HepG2 (cell line): ENCODE results near the gene MYOM1. TPM values are rescaled to one million over a fixed set of nuclear protein-coding genes. Genes with fewer than 3 reads are reported as not detected.

Experiments used
- ATAC-seq: fragments of 200-7000 bp; cut with Tn5 transposase; 3 replicates; pipeline ENCODE4 v1.9.1; 2020; ENCODE audit warnings: mild to moderate bottlenecking, moderate library complexity
- BruUV-seq: library from RNA; stranded (reverse); fragments of 400-500 nt; replicated peaks from 2 replicates; lab custom pipeline; 2021; lab: Mats Ljungman, UMichigan
- CTCF ChIA-PET: fragments of 300-600 bp; formaldehyde crosslinking; extraction: SDS; loops from one replicate; lab custom pipeline; 2021; ENCODE audit warnings: low total read pairs, inconsistent platforms, low intra/inter-chr PET ratio; lab: Yijun Ruan, JAX
- POLR2A ChIA-PET: fragments of 350-600 bp; sonication (Branson Sonifier 250); formaldehyde crosslinking; loops from one replicate; lab custom pipeline; 2020; ENCODE audit warnings: antibody characterized with exemption, inconsistent platforms; lab: Yijun Ruan, JAX
- DNase-seq: peaks from one replicate; pipeline ENCODE4 v3.0.0-alpha.2; 2015; ENCODE audit warnings: low spot score
- FAIRE-seq: peaks from 3 replicates; lab custom pipeline; 2011; peaks lifted over from hg19 to GRCh38; lab: Jason Lieb, UNC
- H2AFZ ChIP-seq: one replicate; pipeline ENCODE4 v1.6.1; 2011; ENCODE audit warnings: low read length, inconsistent platforms
- H3K27ac ChIP-seq: fragments of 300-600 bp; 3 replicates; pipeline ENCODE4 v1.8.0; 2011; ENCODE audit warnings: mixed run types, mild to moderate bottlenecking, mixed read lengths, low read length, inconsistent platforms; ENCODE audit not compliant: insufficient read depth; ENCODE audit errors: extremely low read length
- H3K27me3 ChIP-seq, 2 experiments: fragments of 200-600 bp in 1 of 2; 2 replicates in 1 of 2; 3 replicates in 1 of 2; pipeline versions ENCODE4 v1.6.0 to v1.8.0; 2011; ENCODE audit warnings: low read length in 2 of 2, mild to moderate bottlenecking in 2 of 2, moderate library complexity in 2 of 2, inconsistent platforms in 1 of 2; ENCODE audit not compliant: insufficient read depth in 2 of 2, control insufficient read depth in 1 of 2
- H3K36me3 ChIP-seq, 2 experiments: fragments of 200-600 bp in 1 of 2; replicated peaks in 1 of 2; 2 replicates in 1 of 2; 3 replicates in 1 of 2; pipeline versions ENCODE4 v1.5.1 to v1.8.0; 2011; ENCODE audit warnings: low read length in 2 of 2, inconsistent platforms in 1 of 2; ENCODE audit not compliant: insufficient read depth in 2 of 2, control insufficient read depth in 1 of 2
- H3K4me1 ChIP-seq: 2 replicates; pipeline ENCODE4 v1.5.1; 2012; ENCODE audit warnings: low read length, inconsistent platforms; ENCODE audit not compliant: insufficient read depth
- H3K4me2 ChIP-seq: 2 replicates; pipeline ENCODE4 v1.6.0; 2011; ENCODE audit warnings: low read depth, low read length, inconsistent platforms
- H3K4me3 ChIP-seq, 3 experiments: fragments of 200-600 bp in 1 of 3; sonication (generic), shearing (Covaris generic) in 1 of 3; replicated peaks in 1 of 3; 2 replicates each; pipeline ENCODE4 v1.5.1; 2011 to 2016; ENCODE audit warnings: low read length in 3 of 3, inconsistent platforms in 2 of 3, low read depth in 2 of 3, mild to moderate bottlenecking in 2 of 3, control low read depth in 1 of 3, mixed read lengths in 1 of 3; ENCODE audit not compliant: insufficient read depth in 1 of 3
- H3K79me2 ChIP-seq: one replicate; pipeline ENCODE4 v1.6.1; 2011; ENCODE audit warnings: low read length, inconsistent platforms; ENCODE audit not compliant: insufficient read depth
- H3K9ac ChIP-seq: 2 replicates; pipeline ENCODE4 v1.6.0; 2011; ENCODE audit warnings: mild to moderate bottlenecking, low read depth, low read length, inconsistent platforms; ENCODE audit not compliant: insufficient read depth
- H3K9me3 ChIP-seq: 2 replicates; pipeline ENCODE4 v1.5.1; 2012; ENCODE audit warnings: mild to moderate bottlenecking, low read length
- H4K20me1 ChIP-seq: 2 replicates; pipeline ENCODE4 v1.6.0; 2011; ENCODE audit warnings: inconsistent platforms, mild to moderate bottlenecking, low read length, moderate library complexity; ENCODE audit not compliant: insufficient read depth
- CENPT ChIP-seq: sonication (generic); formaldehyde crosslinking; IDR thresholded peaks from 2 replicates; pipeline ENCODE4 v1.8.0; 2022; ENCODE audit warnings: low read depth, mild to moderate bottlenecking, moderate library complexity, missing genetic modification reagents
- CREB1 ChIP-seq, 2 experiments: fragments of 450-650 bp in 1 of 2; IDR thresholded peaks; 2 replicates each; pipeline ENCODE4 v1.6.1; 2016 to 2017; ENCODE audit warnings: control low read depth in 1 of 2, mild to moderate bottlenecking in 1 of 2, missing compliant biosample characterization in 1 of 2, missing genetic modification characterization in 1 of 2
- EHMT2 ChIP-seq: fragments of 200-600 bp; sonication (generic); IDR thresholded peaks from 2 replicates; pipeline ENCODE4 v1.7.0; 2017; ENCODE audit warnings: antibody characterized with exemption, low read depth, low read length, borderline replicate concordance
- ESRRA ChIP-seq: sonication (generic); formaldehyde crosslinking; IDR thresholded peaks from 2 replicates; pipeline ENCODE4 v1.5.1; 2020; ENCODE audit warnings: mild to moderate bottlenecking, low read depth, missing genetic modification reagents
- FOXM1 ChIP-seq: sonication (generic); formaldehyde crosslinking; IDR thresholded peaks from 2 replicates; pipeline ENCODE4 v1.5.0; 2020; ENCODE audit warnings: missing genetic modification reagents
- NFRKB ChIP-seq: fragments of 450-650 bp; IDR thresholded peaks from 2 replicates; pipeline ENCODE4 v1.6.1; 2017
- NR2F2 ChIP-seq: IDR thresholded peaks from 2 replicates; pipeline ENCODE4 v1.6.1; 2012; ENCODE audit warnings: low read depth, inconsistent platforms, borderline replicate concordance
- PHF8 ChIP-seq: sonication (generic); formaldehyde crosslinking; IDR thresholded peaks from 2 replicates; pipeline ENCODE4 v1.5.0; 2020; ENCODE audit warnings: missing genetic modification reagents
- POLR2G ChIP-seq: fragments of 200-400 bp; formaldehyde crosslinking; IDR thresholded peaks from 2 replicates; pipeline ENCODE4 v1.6.1; 2018; ENCODE audit warnings: mild to moderate bottlenecking, low read depth, low read length, moderate library complexity
- SIX1 ChIP-seq: sonication (generic); formaldehyde crosslinking; IDR thresholded peaks from 2 replicates; pipeline ENCODE4 v1.4.0; 2020; ENCODE audit warnings: missing genetic modification reagents, borderline replicate concordance
- SRSF1 ChIP-seq: fragments of 200-400 bp; formaldehyde crosslinking; optimal IDR thresholded peaks from 2 replicates; pipeline ENCODE3; 2017; ENCODE audit warnings: mild to moderate bottlenecking, low read depth, low read length, moderate library complexity
- TEAD3 ChIP-seq: optimal IDR thresholded peaks from 2 replicates; pipeline ENCODE3; 2016; ENCODE audit warnings: borderline replicate concordance
- XBP1 ChIP-seq: sonication (generic); formaldehyde crosslinking; IDR thresholded peaks from 2 replicates; pipeline ENCODE4 v1.5.0; 2020; ENCODE audit warnings: missing genetic modification reagents
- ZMYM3 ChIP-seq: sonication (generic); formaldehyde crosslinking; IDR thresholded peaks from 2 replicates; pipeline ENCODE4 v1.5.1; 2020; ENCODE audit warnings: mild to moderate bottlenecking, missing genetic modification reagents
- ZNF10 ChIP-seq: sonication (generic); formaldehyde crosslinking; IDR thresholded peaks from 2 replicates; pipeline ENCODE4 v1.4.0; 2020; ENCODE audit warnings: mild to moderate bottlenecking, low read depth, missing genetic modification reagents, borderline replicate concordance
- ZNF737 ChIP-seq: sonication (generic); formaldehyde crosslinking; IDR thresholded peaks from 2 replicates; pipeline ENCODE4 v1.5.0; 2020; ENCODE audit warnings: missing genetic modification reagents, mild to moderate bottlenecking, borderline replicate concordance
- WGBS: methylation state at CpG from one replicate; pipeline ENCODE4 v1.1.6; 2017; ENCODE audit warnings: low lambda C conversion rate; 5-methylcytosine and 5-hydroxymethylcytosine counted together
- in situ Hi-C: cut with HindIII; loops from 2 replicates; pipeline ENCODE4 v1.10.0; 2017; ENCODE audit warnings: low pct_unique_long_range_greater_than_20kb; ENCODE audit not compliant: extremely low pct_ligation_motif_present
- intact Hi-C: fragments of 100-400 bp; cut with micrococcal nuclease; formaldehyde crosslinking; loops from one replicate; pipeline ENCODE4 v1.10.0; 2022; ENCODE audit not compliant: unreplicated experiment
- polyA plus RNA-seq, 8 experiments: library from polyadenylated mRNA; depleted of rRNA in 3 of 8; stranded (reverse) in 7 of 8; unstranded in 1 of 8; fragments of >200 nt; fragmentation: Illumina TruSeq in 4 of 8; extraction: Trizol in 4 of 8; gene quantifications; 2 replicates each; pipeline versions ENCODE4 v1.2.1 to v1.2.3, GENCODE V29; 2011 to 2016; ENCODE audit warnings: low read depth in 4 of 8, missing spikeins in 1 of 8, mixed read lengths in 1 of 8; ENCODE audit not compliant: insufficient read depth in 1 of 8
- total RNA-seq, 5 experiments: library from RNA; depleted of rRNA; stranded (reverse); fragments of >200 nt; fragmentation: Illumina TruSeq; extraction: Trizol; gene quantifications; 2 replicates each; pipeline ENCODE4 v1.2.3, GENCODE V29; 2016; ENCODE audit warnings: low read depth in 1 of 5
- TF ChIP-seq, protein P1 (sequence below): sonication (generic); formaldehyde crosslinking; IDR thresholded peaks from 2 replicates; pipeline ENCODE4 v1.9.0; 2021; ENCODE audit warnings: missing genetic modification reagents, mild to moderate bottlenecking, borderline replicate concordance
- TF ChIP-seq, protein P2 (sequence below): sonication (generic); formaldehyde crosslinking; IDR thresholded peaks from 2 replicates; pipeline ENCODE4 v1.4.0; 2020; ENCODE audit warnings: missing genetic modification reagents, low read depth, mild to moderate bottlenecking, borderline replicate concordance

The MYOM1 gene
- total and polyA plus RNA-seq, 2 of the 13 experiments (the other 11 are each of a cell fraction or from before 2014, with no cell fraction given), result 0.46 to 0.98 TPM

DNA sequence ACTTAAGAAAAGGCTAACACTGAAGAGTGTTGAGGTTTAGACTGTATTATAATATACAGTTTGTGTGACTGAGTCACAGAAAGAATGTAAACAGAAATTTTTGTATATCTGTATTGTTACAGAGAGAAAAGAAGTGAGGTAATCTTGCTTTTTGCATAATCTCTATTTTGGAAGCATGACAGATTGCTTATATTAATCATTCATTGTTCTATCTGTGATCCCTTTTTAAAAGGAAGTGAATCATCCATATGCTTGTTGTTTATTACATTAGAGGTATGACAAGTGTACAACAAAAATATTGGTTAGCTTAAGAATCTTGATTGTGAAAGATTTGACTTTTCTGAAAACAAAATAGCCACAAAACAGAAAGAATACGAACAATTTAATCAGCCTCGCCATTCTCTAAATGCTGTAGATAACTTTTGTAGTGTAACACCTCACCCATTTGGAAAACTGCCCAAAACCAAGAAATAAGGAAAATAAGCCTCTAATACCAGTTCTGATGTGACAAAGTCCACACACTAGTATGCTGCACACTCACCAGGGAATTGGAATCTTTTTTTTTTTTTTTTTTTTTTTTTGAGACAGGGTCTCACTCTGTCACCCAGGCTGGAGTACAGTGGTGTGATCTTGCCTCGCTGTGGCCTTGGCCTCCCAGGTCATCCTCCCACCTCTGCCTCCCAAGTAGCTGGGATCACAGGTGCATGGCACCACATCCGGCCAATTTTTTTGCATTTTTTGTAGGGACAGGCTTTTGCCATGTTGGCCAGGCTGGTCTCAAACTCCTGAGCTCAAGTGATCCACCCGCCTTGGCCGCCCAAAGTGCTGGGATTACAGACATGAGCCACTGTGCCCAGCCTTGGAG is 115.3 kb downstream of the MYOM1 start (continued):
- 0 out of 2 replicates have a peak, but pooled peaks have one; percentile 26 for TF ChIP-seq ZMYM3

DNA sequence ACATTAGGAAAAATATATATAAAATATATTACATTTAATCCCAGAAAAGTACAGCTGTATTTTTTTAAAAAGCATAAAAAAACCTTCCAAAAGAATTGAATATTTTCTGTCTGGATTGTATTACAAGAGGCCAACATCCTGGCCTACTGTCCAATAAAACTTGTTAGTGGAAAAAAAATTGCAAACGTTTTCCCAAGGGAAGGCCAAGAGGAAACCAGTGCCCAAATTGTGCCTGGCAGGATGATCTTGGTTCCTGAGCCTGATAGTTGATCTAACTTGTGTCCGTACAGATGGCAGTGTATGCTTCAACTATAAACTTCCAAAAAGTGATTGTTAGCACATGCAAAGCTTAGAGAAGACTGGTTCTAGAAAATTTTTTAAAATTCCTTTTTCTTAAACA is 116.2 kb downstream of the MYOM1 start:
- H3K9ac ChIP-seq, result no peak overlapping the region
- ChIA-PET CTCF (no interaction called here), POLR2A (no interaction called here)
- DNase-seq (no peak), ATAC-seq (no peak), FAIRE-seq (no peak)
- WGBS, result 84% methylated on average over 2 of the region's 2 CpGs
- H3K9me3 ChIP-seq, result no peaks in the 10 kb centered on the region
- H3K27ac ChIP-seq, result no peak overlapping the region
- peaks cover 85% of the 10 kb centered on the region for H3K4me1 ChIP-seq
- H3K36me3 ChIP-seq, result no peaks in the 10 kb centered on the region
- no TSS peak for BruUV-seq
- TF ChIP-seq CENPT (CRISPR knock-in tag) (no peak), NFRKB (no peak), POLR2G (no peak), TEAD3 (CRISPR knock-in tag) (no peak), FOXM1 (CRISPR knock-in tag) (no peak), ESRRA (CRISPR knock-in tag) (no peak), XBP1 (no peak), PHF8 (CRISPR knock-in tag) (no peak), EHMT2 (no peak), SIX1 (CRISPR knock-in tag) (no peak), CREB1 (IDR thresholded peaks at IDR 0.05) (no peak), CREB1 (CRISPR knock-in tag; IDR thresholded peaks at IDR 0.05) (no peak), SRSF1 (no peak), ZNF737 (CRISPR knock-in tag) (no peak), ZNF10 (CRISPR knock-in tag) (no peak), NR2F2 (no peak)
- TF ChIP-seq, protein P1, sequence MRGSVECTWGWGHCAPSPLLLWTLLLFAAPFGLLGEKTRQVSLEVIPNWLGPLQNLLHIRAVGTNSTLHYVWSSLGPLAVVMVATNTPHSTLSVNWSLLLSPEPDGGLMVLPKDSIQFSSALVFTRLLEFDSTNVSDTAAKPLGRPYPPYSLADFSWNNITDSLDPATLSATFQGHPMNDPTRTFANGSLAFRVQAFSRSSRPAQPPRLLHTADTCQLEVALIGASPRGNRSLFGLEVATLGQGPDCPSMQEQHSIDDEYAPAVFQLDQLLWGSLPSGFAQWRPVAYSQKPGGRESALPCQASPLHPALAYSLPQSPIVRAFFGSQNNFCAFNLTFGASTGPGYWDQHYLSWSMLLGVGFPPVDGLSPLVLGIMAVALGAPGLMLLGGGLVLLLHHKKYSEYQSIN (CRISPR knock-in tag), result no peak
- TF ChIP-seq, protein P2, sequence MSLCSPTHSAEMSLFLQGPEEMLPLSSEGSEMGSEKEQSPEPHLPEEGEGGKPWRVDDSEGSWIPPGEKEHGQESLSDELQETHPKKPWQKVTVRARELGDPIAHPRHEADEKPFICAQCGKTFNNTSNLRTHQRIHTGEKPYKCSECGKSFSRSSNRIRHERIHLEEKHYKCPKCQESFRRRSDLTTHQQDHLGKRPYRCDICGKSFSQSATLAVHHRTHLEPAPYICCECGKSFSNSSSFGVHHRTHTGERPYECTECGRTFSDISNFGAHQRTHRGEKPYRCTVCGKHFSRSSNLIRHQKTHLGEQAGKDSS, result no peak
- no peak overlapping the region for H2AFZ ChIP-seq
- H3K27me3 ChIP-seq, result no peaks in the 10 kb centered on the region
- no peaks in the 10 kb centered on the region for H4K20me1 ChIP-seq
- no peak overlapping the region for H3K4me3 ChIP-seq
- intact Hi-C loops (no loop called here), in situ Hi-C loops (no loop called here)
- no peaks in the 10 kb centered on the region for H3K79me2 ChIP-seq
- no peak overlapping the region for H3K4me2 ChIP-seq
